Mesenchymal stem cell (in vitro differentiated cells and primary cell): Measurements from ENCODE around the gene NPAS3.

ENCODE experiments used
- DNase-seq: peaks from one replicate; pipeline ENCODE4 v3.0.0-alpha.2; 2013
- H2AFZ ChIP-seq: one replicate; pipeline ENCODE4 v1.6.1; 2013; ENCODE audit warnings: low read depth, mild to moderate bottlenecking, control low read depth, inconsistent platforms, low read length, moderate library complexity
- H2AK5ac ChIP-seq: 2 replicates; pipeline ENCODE4 v1.6.1; 2013; ENCODE audit warnings: low read length, moderate library complexity, mild to moderate bottlenecking, inconsistent platforms; ENCODE audit not compliant: severe bottlenecking
- H2BK120ac ChIP-seq: one replicate; pipeline ENCODE4 v1.6.1; 2013; ENCODE audit warnings: low read depth, mild to moderate bottlenecking, inconsistent platforms, low read length, moderate library complexity
- H2BK12ac ChIP-seq, 2 experiments: one replicate each; pipeline ENCODE4 v1.6.1; 2013; ENCODE audit warnings: inconsistent platforms in 2 of 2, low read length in 2 of 2, mild to moderate bottlenecking in 2 of 2, moderate library complexity in 2 of 2, control low read depth in 1 of 2
- H2BK15ac ChIP-seq: one replicate; pipeline ENCODE4 v1.6.1; 2013; ENCODE audit warnings: mild to moderate bottlenecking, low read depth, inconsistent platforms; ENCODE audit not compliant: poor library complexity, severe bottlenecking
- H2BK5ac ChIP-seq: 2 replicates; pipeline ENCODE4 v1.6.1; 2013; ENCODE audit warnings: low read depth, mild to moderate bottlenecking, low read length, control low read depth, inconsistent platforms; ENCODE audit not compliant: poor library complexity, severe bottlenecking
- H3K14ac ChIP-seq, 2 experiments: one replicate each; pipeline ENCODE4 v1.6.1; 2013; ENCODE audit warnings: inconsistent platforms in 2 of 2, low read length in 2 of 2, control low read depth in 1 of 2, mild to moderate bottlenecking in 1 of 2, moderate library complexity in 1 of 2
- H3K18ac ChIP-seq, 2 experiments: one replicate each; pipeline ENCODE4 v1.6.1; 2013; ENCODE audit warnings: inconsistent platforms in 2 of 2, low read length in 2 of 2, control low read depth in 1 of 2, low read depth in 1 of 2, mild to moderate bottlenecking in 1 of 2
- H3K23ac ChIP-seq, 2 experiments: one replicate each; pipeline ENCODE4 v1.6.1; 2013; ENCODE audit warnings: inconsistent platforms in 2 of 2, low read length in 2 of 2, mild to moderate bottlenecking in 2 of 2, moderate library complexity in 2 of 2, control low read depth in 1 of 2
- H3K27ac ChIP-seq: 2 replicates; pipeline ENCODE4 v1.5.1; 2013; ENCODE audit warnings: mild to moderate bottlenecking, moderate library complexity, low read length, control low read depth, inconsistent platforms; ENCODE audit not compliant: poor library complexity, severe bottlenecking
- H3K27me3 ChIP-seq, 2 experiments: 2 replicates each; pipeline versions ENCODE4 v1.6.1 to v1.7.0; 2013; ENCODE audit warnings: low read length in 2 of 2, mild to moderate bottlenecking in 2 of 2, moderate library complexity in 2 of 2, control low read depth in 1 of 2, inconsistent platforms in 1 of 2; ENCODE audit not compliant: control insufficient read depth in 1 of 2, insufficient read depth in 1 of 2
- H3K36me3 ChIP-seq, 2 experiments: 2 replicates each; pipeline versions ENCODE4 v1.6.1 to v1.7.0; 2013; ENCODE audit warnings: low read length in 2 of 2, control low read depth in 1 of 2, inconsistent platforms in 1 of 2, low read depth in 1 of 2, mild to moderate bottlenecking in 1 of 2; ENCODE audit not compliant: insufficient read depth in 2 of 2, control insufficient read depth in 1 of 2
- H3K4ac ChIP-seq, 2 experiments: one replicate each; pipeline ENCODE4 v1.6.1; 2013; ENCODE audit warnings: inconsistent platforms in 2 of 2, low read length in 2 of 2, mild to moderate bottlenecking in 2 of 2, moderate library complexity in 2 of 2, control low read depth in 1 of 2, low read depth in 1 of 2
- H3K4me1 ChIP-seq: 2 replicates; pipeline ENCODE4 v1.6.1; 2013; ENCODE audit warnings: low read depth, low read length, control low read depth; ENCODE audit not compliant: control insufficient read depth, insufficient read depth
- H3K4me2 ChIP-seq: 2 replicates; pipeline ENCODE4 v1.6.1; 2013; ENCODE audit warnings: low read length, mild to moderate bottlenecking, inconsistent platforms; ENCODE audit not compliant: poor library complexity, severe bottlenecking
- H3K4me3 ChIP-seq, 2 experiments: 2 replicates each; pipeline versions ENCODE4 v1.5.1 to v1.7.0; 2013; ENCODE audit warnings: low read length in 2 of 2, mild to moderate bottlenecking in 2 of 2, control low read depth in 1 of 2, low read depth in 1 of 2; ENCODE audit not compliant: insufficient read depth in 1 of 2
- H3K79me1 ChIP-seq: replicated peaks from 2 replicates; pipeline ENCODE4 v1.6.1; 2013; ENCODE audit warnings: mild to moderate bottlenecking, control low read depth, low read length, inconsistent platforms; ENCODE audit not compliant: poor library complexity, severe bottlenecking
- H3K9ac ChIP-seq: 2 replicates; pipeline ENCODE4 v1.7.0; 2013; ENCODE audit warnings: mild to moderate bottlenecking, low read length, moderate library complexity
- H3K9me3 ChIP-seq: 2 replicates; pipeline ENCODE4 v1.7.0; 2013; ENCODE audit warnings: mild to moderate bottlenecking, low read length; ENCODE audit not compliant: control insufficient read depth
- H4K8ac ChIP-seq: one replicate; pipeline ENCODE4 v1.6.1; 2013; ENCODE audit warnings: inconsistent platforms, mild to moderate bottlenecking, low read length, moderate library complexity
- H4K91ac ChIP-seq: one replicate; pipeline ENCODE4 v1.6.1; 2013; ENCODE audit warnings: mild to moderate bottlenecking, low read length, inconsistent platforms
- WGBS: methylation state at CpG from one replicate; pipeline ENCODE4 v1.1.7; 2013; ENCODE audit warnings: mixed read lengths; 5-methylcytosine and 5-hydroxymethylcytosine counted together

NPAS3 gene

DNA sequence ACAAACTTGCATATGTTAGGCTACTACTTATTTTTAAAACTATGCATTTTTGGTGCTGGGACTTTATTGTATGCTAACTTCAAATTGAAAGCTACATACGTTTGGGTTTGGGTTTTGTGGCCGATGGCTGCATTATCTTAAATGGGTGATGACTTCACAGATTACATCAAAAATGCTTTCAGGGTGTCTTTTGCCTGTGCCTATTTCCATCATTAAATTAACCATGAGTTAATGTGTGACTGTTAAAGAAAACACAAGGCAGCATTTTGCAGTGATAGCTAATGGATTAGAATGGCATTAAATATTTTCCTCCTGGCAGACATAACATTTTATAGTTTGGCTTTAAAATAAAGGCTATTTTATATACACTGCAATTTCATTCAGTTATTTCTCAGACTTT lies 659.9 kb downstream of the NPAS3 start:
- Histone ChIP-seq H2BK15ac (no peak overlapping the region), H3K23ac (no peak overlapping the region), H2BK120ac (no peak overlapping the region), H3K27ac (no peak overlapping the region), H2AK5ac (no peak overlapping the region), H3K27me3 (no peaks in the 10 kb centered on the region), H3K14ac (no peak overlapping the region), H3K4me3 (no peak overlapping the region), H2BK5ac (no peak overlapping the region), H3K18ac (no peak overlapping the region), H3K9me3 (no peaks in the 10 kb centered on the region), H3K36me3 (no peaks in the 10 kb centered on the region), H3K4me2 (no peak overlapping the region), H3K9ac (no peak overlapping the region), H3K4ac (no peak overlapping the region), H4K8ac (no peak overlapping the region), H4K91ac (no peak overlapping the region), H3K79me1 (no peaks in the 10 kb centered on the region), H2BK12ac (no peak overlapping the region), H2AFZ (no peak overlapping the region), H3K4me1 (no peaks in the 10 kb centered on the region)
- WGBS: 88% methylated on average over 2 of the region's 2 CpGs
- DNase-seq: no peak

DNA sequence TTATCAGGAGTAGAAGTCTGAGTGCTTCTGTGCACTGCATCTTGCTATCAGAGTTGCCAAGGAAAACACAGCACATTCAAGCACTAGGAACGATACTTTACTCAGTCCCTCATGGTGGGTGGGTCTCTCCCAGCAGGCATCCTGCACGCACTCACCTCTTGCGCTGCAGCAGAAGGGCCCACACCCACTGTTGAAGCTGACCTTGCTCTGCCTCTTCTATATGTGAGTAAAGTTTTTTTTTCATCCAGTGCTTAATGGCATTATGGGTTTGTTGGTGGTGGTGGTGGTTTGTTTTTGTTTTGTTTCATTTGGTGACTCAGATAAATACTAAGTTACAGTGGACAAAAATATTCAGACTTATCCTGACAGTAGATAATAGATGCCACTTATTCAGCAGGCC lies 663.7 kb downstream of the NPAS3 start:
- Histone ChIP-seq H3K18ac (no peak overlapping the region), H2BK120ac (no peak overlapping the region), H3K9me3 (no peaks in the 10 kb centered on the region), H4K8ac (no peak overlapping the region), H2BK15ac (no peak overlapping the region), H3K4me2 (no peak overlapping the region), H2AFZ (no peak overlapping the region), H3K36me3 (no peaks in the 10 kb centered on the region), H3K27ac (no peak overlapping the region), H4K91ac (no peak overlapping the region), H3K79me1 (no peaks in the 10 kb centered on the region), H3K4ac (no peak overlapping the region), H2BK12ac (no peak overlapping the region), H3K9ac (no peak overlapping the region), H2BK5ac (no peak overlapping the region), H3K4me3 (no peak overlapping the region), H3K27me3 (no peaks in the 10 kb centered on the region), H3K23ac (no peak overlapping the region), H3K14ac (no peak overlapping the region), H3K4me1 (no peaks in the 10 kb centered on the region), H2AK5ac (no peak overlapping the region)
- DNase-seq: peak; percentile 51
- 59% methylated on average over 3 of the region's 3 CpGs for WGBS

DNA sequence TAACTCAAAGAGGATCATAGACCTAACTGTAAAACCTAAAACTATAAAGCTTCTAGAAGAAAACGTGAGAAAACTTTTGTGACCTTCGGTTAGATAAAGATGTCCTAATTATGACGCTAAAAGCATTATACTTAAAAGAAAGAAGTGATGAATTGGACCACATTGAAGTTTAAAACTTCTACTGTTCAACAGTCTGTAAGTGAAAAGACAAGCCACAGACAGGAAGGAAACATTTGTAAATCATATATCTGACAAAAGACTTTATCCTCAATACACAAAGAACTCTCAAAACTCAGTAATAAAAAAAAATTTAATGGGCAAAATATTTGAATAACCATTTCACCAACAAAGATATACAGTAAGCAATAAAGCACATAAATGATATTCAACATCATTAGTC lies 667.9 kb downstream of the NPAS3 start:
- H2BK15ac ChIP-seq: no peak overlapping the region
- H3K9me3 ChIP-seq: no peaks in the 10 kb centered on the region
- H3K4ac ChIP-seq: no peak overlapping the region
- no peak overlapping the region for H3K18ac ChIP-seq
- no peak for DNase-seq
- 82% methylated on average over 2 of the region's 3 CpGs for WGBS
- H3K27ac ChIP-seq: no peak overlapping the region
- no peak overlapping the region for H2AFZ ChIP-seq
- H2BK5ac ChIP-seq: no peak overlapping the region
- no peak overlapping the region for H3K4me3 ChIP-seq
- H3K9ac ChIP-seq: no peak overlapping the region
- no peak overlapping the region for H4K8ac ChIP-seq
- H2AK5ac ChIP-seq: no peak overlapping the region
- H3K14ac ChIP-seq: no peak overlapping the region
- no peaks in the 10 kb centered on the region for H3K36me3 ChIP-seq
- no peak overlapping the region for H2BK120ac ChIP-seq
- H3K4me1 ChIP-seq: no peaks in the 10 kb centered on the region
- no peaks in the 10 kb centered on the region for H3K79me1 ChIP-seq
- no peak overlapping the region for H4K91ac ChIP-seq
- no peak overlapping the region for H3K4me2 ChIP-seq
- H3K27me3 ChIP-seq: no peaks in the 10 kb centered on the region
- no peak overlapping the region for H2BK12ac ChIP-seq
- H3K23ac ChIP-seq: no peak overlapping the region

DNA sequence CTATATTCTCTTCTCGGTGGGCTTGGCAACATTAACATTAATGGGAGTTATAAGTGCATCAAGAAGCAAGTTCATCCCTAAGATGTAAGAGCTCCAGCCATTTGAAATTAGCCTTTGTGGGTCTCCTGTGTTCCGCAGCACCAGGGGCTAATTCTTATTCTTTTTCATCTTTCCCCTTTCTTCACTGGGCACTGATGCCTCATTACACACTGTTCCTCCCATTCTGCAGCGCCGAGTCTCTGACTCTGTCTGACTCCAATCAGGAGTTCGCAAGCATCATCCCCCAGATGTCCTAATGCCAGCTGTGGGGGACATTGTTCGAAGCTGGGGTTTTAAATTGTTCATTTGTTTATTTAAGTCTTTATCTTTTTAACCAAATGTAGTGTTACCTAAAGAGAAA lies 670.9 kb downstream of the NPAS3 start:
- Histone ChIP-seq H3K23ac (no peak overlapping the region), H3K4ac (no peak overlapping the region), H3K79me1 (no peaks in the 10 kb centered on the region), H2BK5ac (no peak overlapping the region), H3K9ac (no peak overlapping the region), H2BK120ac (no peak overlapping the region), H4K8ac (no peak overlapping the region), H4K91ac (no peak overlapping the region), H3K4me1 (no peaks in the 10 kb centered on the region), H3K18ac (no peak overlapping the region), H3K36me3 (no peaks in the 10 kb centered on the region), H2BK15ac (no peak overlapping the region), H2AK5ac (no peak overlapping the region), H3K27me3 (no peaks in the 10 kb centered on the region), H3K4me3 (no peak overlapping the region), H3K9me3 (no peaks in the 10 kb centered on the region), H3K14ac (no peak overlapping the region), H3K4me2 (no peak overlapping the region), H2AFZ (no peak overlapping the region), H2BK12ac (no peak overlapping the region), H3K27ac (no peak overlapping the region)
- WGBS: 96% methylated on average over 4 of the region's 6 CpGs
- no peak for DNase-seq
